Mammary epithelial cell (primary cell): ENCODE measurements around the gene SMAD7.

ENCODE experiments used
- EZH2 ChIP-seq: IDR thresholded peaks from 2 replicates; pipeline ENCODE4 v1.6.1; 2012; ENCODE audit warnings: low read length, inconsistent platforms, borderline replicate concordance
- TF ChIP-seq, protein P1 (sequence below), 2 donors: IDR thresholded peaks in 1 of 2; conservative IDR thresholded peaks in 1 of 2; 2 replicates each; pipeline ENCODE4 v1.5.1; 2011 to 2012; ENCODE audit warnings: inconsistent platforms in 2 of 2, low read length in 2 of 2, mild to moderate bottlenecking in 2 of 2, control low read depth in 1 of 2, low read depth in 1 of 2; ENCODE audit not compliant: insufficient read depth in 1 of 2; ENCODE audit errors: extremely low read depth in 1 of 2

- TF ChIP-seq, protein P1, sequence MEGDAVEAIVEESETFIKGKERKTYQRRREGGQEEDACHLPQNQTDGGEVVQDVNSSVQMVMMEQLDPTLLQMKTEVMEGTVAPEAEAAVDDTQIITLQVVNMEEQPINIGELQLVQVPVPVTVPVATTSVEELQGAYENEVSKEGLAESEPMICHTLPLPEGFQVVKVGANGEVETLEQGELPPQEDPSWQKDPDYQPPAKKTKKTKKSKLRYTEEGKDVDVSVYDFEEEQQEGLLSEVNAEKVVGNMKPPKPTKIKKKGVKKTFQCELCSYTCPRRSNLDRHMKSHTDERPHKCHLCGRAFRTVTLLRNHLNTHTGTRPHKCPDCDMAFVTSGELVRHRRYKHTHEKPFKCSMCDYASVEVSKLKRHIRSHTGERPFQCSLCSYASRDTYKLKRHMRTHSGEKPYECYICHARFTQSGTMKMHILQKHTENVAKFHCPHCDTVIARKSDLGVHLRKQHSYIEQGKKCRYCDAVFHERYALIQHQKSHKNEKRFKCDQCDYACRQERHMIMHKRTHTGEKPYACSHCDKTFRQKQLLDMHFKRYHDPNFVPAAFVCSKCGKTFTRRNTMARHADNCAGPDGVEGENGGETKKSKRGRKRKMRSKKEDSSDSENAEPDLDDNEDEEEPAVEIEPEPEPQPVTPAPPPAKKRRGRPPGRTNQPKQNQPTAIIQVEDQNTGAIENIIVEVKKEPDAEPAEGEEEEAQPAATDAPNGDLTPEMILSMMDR (conservative IDR thresholded peaks at IDR 0.05 in 1 of 2, IDR thresholded peaks at IDR 0.05 in 1 of 2; ENCODE audit: extremely low read depth in 1 of 2, insufficient read depth in 1 of 2, low read depth in 1 of 2, low read length in 2 of 2), result no peak
- no peak for TF ChIP-seq EZH2
Measured at GRCh38 chr18:48979944-48980890, 29.5 kb upstream of the SMAD7 start.
